Measurements from ENCODE around the gene ARF6. TPM values are rescaled to one million over a fixed set of nuclear protein-coding genes. Genes with fewer than 3 reads are reported as not detected.
A peak's percentile ranks its signal among the peaks of the same experiment; 100 is the strongest.

ARF6 gene
- total and polyA plus RNA-seq, 7 donors, result 19.0 to 43.1 (median 27.1) TPM

DNA sequence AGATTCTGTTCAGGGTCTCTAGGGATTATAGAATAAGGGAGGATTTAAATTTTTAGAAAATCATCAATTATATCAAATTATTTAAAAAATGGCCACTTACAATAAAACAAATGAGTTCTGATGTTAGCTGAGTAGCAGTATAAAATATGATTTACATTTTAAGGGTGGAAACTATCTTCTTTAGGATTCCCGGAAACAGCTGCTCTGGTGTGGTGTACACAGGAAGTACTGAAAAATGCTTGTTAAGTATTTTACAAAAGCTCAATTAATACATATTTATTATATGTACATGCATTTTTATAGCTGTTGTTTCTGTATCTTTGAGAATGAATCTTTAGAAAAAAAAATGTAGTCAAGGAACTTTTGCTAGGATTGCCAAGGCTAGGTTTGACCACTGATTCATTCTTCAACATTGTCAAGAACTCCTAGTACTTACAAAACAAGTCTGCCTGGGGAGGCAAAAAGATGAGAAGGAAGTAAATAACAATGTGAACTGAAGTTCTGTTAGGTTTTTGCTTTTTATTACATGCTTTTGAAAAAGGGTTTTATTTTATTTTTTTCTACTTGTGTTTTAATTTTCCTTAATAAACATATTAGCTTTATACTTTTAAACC is 48.0 kb downstream of the ARF6 start:
- Histone ChIP-seq H3K27ac (no peak overlapping the region), H3K27me3 (ENCODE audit: insufficient read depth in 3 of 3, low read length in 2 of 3) (no peaks in the 10 kb centered on the region), H3K36me3 (ENCODE audit: insufficient read depth in 1 of 2, low read depth in 1 of 2) (no peaks in the 10 kb centered on the region), H3K4me1 (no peaks in the 10 kb centered on the region), H3K4me3 (no peak overlapping the region), H3K9me3 (no peaks in the 10 kb centered on the region)
- TF ChIP-seq, protein P1, sequence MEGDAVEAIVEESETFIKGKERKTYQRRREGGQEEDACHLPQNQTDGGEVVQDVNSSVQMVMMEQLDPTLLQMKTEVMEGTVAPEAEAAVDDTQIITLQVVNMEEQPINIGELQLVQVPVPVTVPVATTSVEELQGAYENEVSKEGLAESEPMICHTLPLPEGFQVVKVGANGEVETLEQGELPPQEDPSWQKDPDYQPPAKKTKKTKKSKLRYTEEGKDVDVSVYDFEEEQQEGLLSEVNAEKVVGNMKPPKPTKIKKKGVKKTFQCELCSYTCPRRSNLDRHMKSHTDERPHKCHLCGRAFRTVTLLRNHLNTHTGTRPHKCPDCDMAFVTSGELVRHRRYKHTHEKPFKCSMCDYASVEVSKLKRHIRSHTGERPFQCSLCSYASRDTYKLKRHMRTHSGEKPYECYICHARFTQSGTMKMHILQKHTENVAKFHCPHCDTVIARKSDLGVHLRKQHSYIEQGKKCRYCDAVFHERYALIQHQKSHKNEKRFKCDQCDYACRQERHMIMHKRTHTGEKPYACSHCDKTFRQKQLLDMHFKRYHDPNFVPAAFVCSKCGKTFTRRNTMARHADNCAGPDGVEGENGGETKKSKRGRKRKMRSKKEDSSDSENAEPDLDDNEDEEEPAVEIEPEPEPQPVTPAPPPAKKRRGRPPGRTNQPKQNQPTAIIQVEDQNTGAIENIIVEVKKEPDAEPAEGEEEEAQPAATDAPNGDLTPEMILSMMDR (IDR thresholded peaks at IDR 0.05), result no peak
- DNase-seq (no peak), ATAC-seq (no peak)
- 47 to 75% (median 66%) methylated on average over 1 of the region's 1 CpG for whole genome bisulfite sequencing, 3 donors
- intact Hi-C loops (cut with DNase I), result no loop called here

GRCh38 chr14:49942090-49942489 is 49.2 kb downstream of the ARF6 start:
- TF ChIP-seq, protein P1 (IDR thresholded peaks at IDR 0.05), result no peak
- no peak overlapping the region for H3K27ac ChIP-seq
- ATAC-seq, result peak in 2 of 4 donors; percentile 37 to 39
- intact Hi-C loops (cut with DNase I), result no loop called here
- H3K4me3 ChIP-seq, result no peak overlapping the region
- WGBS, 3 donors, result 52 to 58% (median 55%) methylated on average over 2 of the region's 2 CpGs
- no peaks in the 10 kb centered on the region for H3K27me3 ChIP-seq (ENCODE audit: insufficient read depth in 3 of 3, low read length in 2 of 3)
- no peaks in the 10 kb centered on the region for H3K36me3 ChIP-seq (ENCODE audit: insufficient read depth in 1 of 2, low read depth in 1 of 2)
- no peaks in the 10 kb centered on the region for H3K9me3 ChIP-seq
- H3K4me1 ChIP-seq, result no peaks in the 10 kb centered on the region
- no peak for DNase-seq

GRCh38 chr14:49944501-49944900 is 51.6 kb downstream of the ARF6 start:
- no peaks in the 10 kb centered on the region for H3K36me3 ChIP-seq (ENCODE audit: insufficient read depth in 1 of 2, low read depth in 1 of 2)
- 79 to 91% (median 84%) methylated on average over 1 of the region's 1 CpG for WGBS, 3 donors
- no peak overlapping the region for H3K27ac ChIP-seq
- ATAC-seq (no peak), DNase-seq (no peak)
- intact Hi-C loops (cut with DNase I), result no loop called here
- no peak overlapping the region for H3K4me3 ChIP-seq
- TF ChIP-seq, protein P1 (IDR thresholded peaks at IDR 0.05), result no peak
- H3K27me3 ChIP-seq (ENCODE audit: insufficient read depth in 3 of 3, low read length in 2 of 3), result no peaks in the 10 kb centered on the region
- H3K9me3 ChIP-seq, result no peaks in the 10 kb centered on the region
- H3K4me1 ChIP-seq, result no peaks in the 10 kb centered on the region

DNA sequence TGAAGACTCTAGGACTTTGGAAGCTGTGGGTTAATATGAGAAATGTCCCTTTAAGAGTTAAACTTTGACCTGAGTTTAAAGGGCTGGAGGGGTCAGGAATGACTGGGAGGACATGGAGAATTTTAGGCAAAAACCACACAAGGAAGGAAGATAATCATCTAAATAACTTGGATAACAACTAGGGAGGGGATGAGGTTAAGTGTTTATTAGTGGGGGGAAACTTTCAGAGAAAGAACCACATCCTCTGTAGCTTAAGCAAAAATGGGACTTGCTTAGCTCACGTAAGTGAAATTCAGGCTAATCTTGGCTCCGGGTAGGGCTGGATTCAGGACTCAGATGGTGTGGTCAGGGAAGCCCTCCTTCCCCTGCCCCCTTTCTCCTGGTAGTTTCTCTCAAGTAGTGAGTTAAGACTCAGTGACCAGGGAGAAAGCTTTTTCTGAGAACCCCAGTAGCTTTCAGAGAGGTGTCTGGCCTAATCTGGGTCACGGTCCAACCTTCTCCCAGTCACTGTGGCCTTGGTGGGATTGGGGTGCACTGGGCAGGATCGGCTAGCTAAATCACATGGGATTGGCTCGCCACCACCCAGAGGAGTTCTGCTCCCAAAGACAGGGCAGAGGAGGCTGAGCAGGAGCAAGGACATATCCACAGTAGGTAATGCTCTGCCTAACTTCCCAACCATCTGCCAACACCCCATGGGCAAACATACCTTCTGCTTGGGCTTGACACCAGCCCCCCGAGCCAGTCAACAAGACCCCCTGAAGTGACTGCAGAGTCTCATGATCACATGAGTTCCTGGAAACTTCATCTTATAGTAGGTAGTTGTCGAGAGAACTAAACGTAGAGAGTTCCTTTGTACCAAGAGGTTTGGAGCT is 52.8 kb downstream of the ARF6 start:
- no peaks in the 10 kb centered on the region for H3K36me3 ChIP-seq (ENCODE audit: insufficient read depth in 1 of 2, low read depth in 1 of 2)
- 86 to 90% (median 88%) methylated on average over 8 of the region's 8 CpGs for WGBS, 3 donors
- no peak for DNase-seq
- no peak overlapping the region for H3K27ac ChIP-seq
- TF ChIP-seq, protein P1 (IDR thresholded peaks at IDR 0.05), result no peak
- H3K27me3 ChIP-seq (ENCODE audit: insufficient read depth in 3 of 3, low read length in 2 of 3), result no peaks in the 10 kb centered on the region
- ATAC-seq, result no peak
- no peaks in the 10 kb centered on the region for H3K9me3 ChIP-seq
- H3K4me3 ChIP-seq, result no peak overlapping the region
- H3K4me1 ChIP-seq, result no peaks in the 10 kb centered on the region
- intact Hi-C loops (cut with DNase I), result no loop called here

Other genes with a start within 250 kb of the ARF6 start
- gene POLE2, start 204.9 kb upstream of the ARF6 start, total RNA-seq, result 1 to 10 TPM in 1 of 4 donors, under 1 TPM in 2, not detected in 1; 0.46 to 1.0 (median 0.96) TPM
- gene POLE2, start 204.9 kb upstream of the ARF6 start, polyA plus RNA-seq, result 1 to 10 TPM in 1 of 3 donors, under 1 TPM in 2; 0.46 to 2.3 (median 0.48) TPM
- gene KLHDC1, start 200.0 kb upstream of the ARF6 start, total RNA-seq, result 1 to 10 TPM; 5.3 to 7.6 (median 6.9) TPM
- 1 to 10 TPM; 1.0 to 2.9 (median 2.4) TPM for gene KLHDC1, start 200.0 kb upstream of the ARF6 start, polyA plus RNA-seq
- gene KLHDC2, start 124.9 kb upstream of the ARF6 start, total RNA-seq, result 10 to 100 TPM; 52.3 to 90.2 (median 69.5) TPM
- gene KLHDC2, start 124.9 kb upstream of the ARF6 start, polyA plus RNA-seq, result 10 to 100 TPM; 26.6 to 74.4 (median 53.2) TPM
- 10 to 100 TPM; 52.8 to 68.3 (median 57.0) TPM for gene NEMF, start 40.3 kb upstream of the ARF6 start, total RNA-seq
- gene NEMF, start 40.3 kb upstream of the ARF6 start, polyA plus RNA-seq, result 10 to 100 TPM; 20.5 to 51.7 (median 20.9) TPM
- 1 to 10 TPM; 1.8 to 6.3 (median 3.3) TPM for gene VCPKMT, start 223.5 kb downstream of the ARF6 start, total RNA-seq
- 1 to 10 TPM; 4.6 to 8.2 (median 8.0) TPM for gene VCPKMT, start 223.5 kb downstream of the ARF6 start, polyA plus RNA-seq

All from psoas muscle (tissue), 8 donors.